Panc1 (cell line): Measurements from ENCODE around the gene DHX57. TPM values are rescaled to one million over a fixed set of nuclear protein-coding genes. Genes with fewer than 3 reads are reported as not detected.

Experiments
- ATAC-seq: fragments of 200-7000 bp; cut with Tn5 transposase; 2 replicates; pipeline ENCODE4 v1.9.1; 2020; ENCODE audit warnings: mild to moderate bottlenecking, moderate library complexity
- BruUV-seq: library from RNA; stranded (reverse); fragments of 400-500 nt; replicated peaks from 2 replicates; lab custom pipeline; 2021; lab: Mats Ljungman, UMichigan
- CTCF ChIA-PET: fragments of 300-600 bp; sonication (Branson Sonifier 250); formaldehyde crosslinking; loops from one replicate; lab custom pipeline; 2022; ENCODE audit warnings: antibody characterized with exemption; lab: Charles Lee
- POLR2A ChIA-PET: fragments of 300-600 bp; sonication (Branson Sonifier 250); formaldehyde crosslinking; loops from one replicate; lab custom pipeline; 2022; ENCODE audit warnings: antibody characterized with exemption; lab: Charles Lee
- DNase-seq: peaks from one replicate; pipeline ENCODE4 v3.0.0-alpha.2; 2010; ENCODE audit warnings: low read depth, low spot score
- H3K27ac ChIP-seq: 2 replicates; pipeline ENCODE4 v1.5.1; 2011; ENCODE audit warnings: mild to moderate bottlenecking, low read length, inconsistent platforms
- H3K27me3 ChIP-seq: fragments of 200-500 bp; sonication (Bioruptor generic); 2 replicates; pipeline ENCODE4 v1.6.0; 2014; ENCODE audit warnings: low read length, inconsistent platforms; ENCODE audit not compliant: control insufficient read depth, insufficient read depth
- H3K36me3 ChIP-seq: fragments of 200-500 bp; sonication (Bioruptor generic); 2 replicates; pipeline ENCODE4 v1.5.1; 2014; ENCODE audit warnings: inconsistent platforms, mild to moderate bottlenecking, low read length, moderate library complexity; ENCODE audit not compliant: control insufficient read depth, insufficient read depth
- H3K4me1 ChIP-seq: 2 replicates; pipeline ENCODE4 v1.5.1; 2011; ENCODE audit warnings: inconsistent platforms, mild to moderate bottlenecking, low read length, moderate library complexity; ENCODE audit not compliant: control insufficient read depth, insufficient read depth
- H3K4me3 ChIP-seq, 2 experiments: 2 replicates each; pipeline ENCODE4 v1.5.1; 2011 to 2012; ENCODE audit warnings: low read depth in 2 of 2, low read length in 2 of 2, mild to moderate bottlenecking in 2 of 2, inconsistent platforms in 1 of 2, moderate library complexity in 1 of 2
- H3K9me3 ChIP-seq: fragments of 200-500 bp; sonication (Bioruptor generic); 2 replicates; pipeline ENCODE4 v1.5.1; 2014; ENCODE audit warnings: low read depth, mild to moderate bottlenecking, inconsistent platforms, low read length, moderate library complexity; ENCODE audit not compliant: control insufficient read depth, insufficient read depth
- POLR2AphosphoS5 ChIP-seq: IDR thresholded peaks from 2 replicates; pipeline ENCODE4 v1.6.1; 2012; ENCODE audit warnings: mild to moderate bottlenecking, low read depth, low read length, moderate library complexity
- SIN3A ChIP-seq: IDR thresholded peaks from 2 replicates; pipeline ENCODE4 v1.6.1; 2012; ENCODE audit warnings: low read depth, mild to moderate bottlenecking, low read length, moderate library complexity, borderline replicate concordance; ENCODE audit not compliant: insufficient read depth
- TCF7L2 ChIP-seq: IDR thresholded peaks from 2 replicates; pipeline ENCODE4 v1.6.1; 2011; ENCODE audit warnings: mild to moderate bottlenecking, low read depth, low read length, inconsistent platforms
- in situ Hi-C: cut with HindIII; loops from 2 replicates; pipeline ENCODE4 v1.10.0; 2016; ENCODE audit warnings: low sequenced_read_pairs, low pct_unique_long_range_greater_than_20kb
- intact Hi-C: fragments of 100-400 bp; cut with micrococcal nuclease; formaldehyde crosslinking; loops from one replicate; pipeline ENCODE4 v1.10.0; 2022; ENCODE audit not compliant: unreplicated experiment
- total RNA-seq: library from RNA; stranded (reverse); gene quantifications from one replicate; pipeline ENCODE4 v1.2.1, GENCODE V29; 2021; ENCODE audit not compliant: unreplicated experiment
- TF ChIP-seq, protein P1 (sequence below): fragments of 450-650 bp; IDR thresholded peaks from 2 replicates; pipeline ENCODE4 v1.5.1; 2017; ENCODE audit warnings: mild to moderate bottlenecking
- TF ChIP-seq, protein P2 (sequence below), 2 experiments: IDR thresholded peaks; 2 replicates each; pipeline ENCODE4 v1.6.1; 2011 to 2012; ENCODE audit warnings: low read depth in 2 of 2, control low read depth in 1 of 2, low read length in 1 of 2, mild to moderate bottlenecking in 1 of 2, moderate library complexity in 1 of 2; ENCODE audit not compliant: insufficient read depth in 1 of 2

DHX57 gene
- total RNA-seq, 1 experiment from 2014 or later = 20.6 TPM

DNA sequence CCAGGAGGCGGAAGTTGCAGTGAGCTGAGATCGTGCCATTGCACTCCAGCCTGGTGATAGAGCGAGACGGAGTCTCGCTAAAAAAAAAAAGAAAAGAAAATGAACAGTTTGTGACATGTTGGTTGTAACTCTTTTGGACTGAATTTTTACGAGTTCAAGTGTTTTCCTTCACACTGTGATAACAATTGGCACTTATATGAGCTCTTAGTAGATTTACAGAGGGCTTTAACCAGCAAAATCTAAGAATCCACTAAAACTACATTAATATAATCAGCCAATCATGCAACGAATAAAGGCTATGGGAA lies 99.9 kb downstream of the DHX57 start:
- Histone ChIP-seq H3K27ac (no peak overlapping the region), H3K27me3 (no peaks in the 10 kb centered on the region), H3K4me3 (no peak overlapping the region), H3K4me1 (peaks cover 3% of the 10 kb centered on the region; the same call in 1 of the 2 replicates), H3K36me3 (no peaks in the 10 kb centered on the region; the same call in 1 of the 2 replicates), H3K9me3 (no peaks in the 10 kb centered on the region)
- ATAC-seq (no peak), DNase-seq (no peak)
- CTCF ChIA-PET = no interaction called here
- BruUV-seq = no TSS peak
- POLR2A ChIA-PET = interaction anchor here (0.7 to 2.1 kb wide), 2 partner anchors 24 to 138 kb away, joined by 3 to 7 read pairs; partner anchors contain the start of gene SRSF7
- in situ Hi-C loops = no loop called here
- intact Hi-C loops = no loop called here
- no peak for TF ChIP-seq SIN3A
- TF ChIP-seq, protein P1, sequence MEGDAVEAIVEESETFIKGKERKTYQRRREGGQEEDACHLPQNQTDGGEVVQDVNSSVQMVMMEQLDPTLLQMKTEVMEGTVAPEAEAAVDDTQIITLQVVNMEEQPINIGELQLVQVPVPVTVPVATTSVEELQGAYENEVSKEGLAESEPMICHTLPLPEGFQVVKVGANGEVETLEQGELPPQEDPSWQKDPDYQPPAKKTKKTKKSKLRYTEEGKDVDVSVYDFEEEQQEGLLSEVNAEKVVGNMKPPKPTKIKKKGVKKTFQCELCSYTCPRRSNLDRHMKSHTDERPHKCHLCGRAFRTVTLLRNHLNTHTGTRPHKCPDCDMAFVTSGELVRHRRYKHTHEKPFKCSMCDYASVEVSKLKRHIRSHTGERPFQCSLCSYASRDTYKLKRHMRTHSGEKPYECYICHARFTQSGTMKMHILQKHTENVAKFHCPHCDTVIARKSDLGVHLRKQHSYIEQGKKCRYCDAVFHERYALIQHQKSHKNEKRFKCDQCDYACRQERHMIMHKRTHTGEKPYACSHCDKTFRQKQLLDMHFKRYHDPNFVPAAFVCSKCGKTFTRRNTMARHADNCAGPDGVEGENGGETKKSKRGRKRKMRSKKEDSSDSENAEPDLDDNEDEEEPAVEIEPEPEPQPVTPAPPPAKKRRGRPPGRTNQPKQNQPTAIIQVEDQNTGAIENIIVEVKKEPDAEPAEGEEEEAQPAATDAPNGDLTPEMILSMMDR = no peak

DNA sequence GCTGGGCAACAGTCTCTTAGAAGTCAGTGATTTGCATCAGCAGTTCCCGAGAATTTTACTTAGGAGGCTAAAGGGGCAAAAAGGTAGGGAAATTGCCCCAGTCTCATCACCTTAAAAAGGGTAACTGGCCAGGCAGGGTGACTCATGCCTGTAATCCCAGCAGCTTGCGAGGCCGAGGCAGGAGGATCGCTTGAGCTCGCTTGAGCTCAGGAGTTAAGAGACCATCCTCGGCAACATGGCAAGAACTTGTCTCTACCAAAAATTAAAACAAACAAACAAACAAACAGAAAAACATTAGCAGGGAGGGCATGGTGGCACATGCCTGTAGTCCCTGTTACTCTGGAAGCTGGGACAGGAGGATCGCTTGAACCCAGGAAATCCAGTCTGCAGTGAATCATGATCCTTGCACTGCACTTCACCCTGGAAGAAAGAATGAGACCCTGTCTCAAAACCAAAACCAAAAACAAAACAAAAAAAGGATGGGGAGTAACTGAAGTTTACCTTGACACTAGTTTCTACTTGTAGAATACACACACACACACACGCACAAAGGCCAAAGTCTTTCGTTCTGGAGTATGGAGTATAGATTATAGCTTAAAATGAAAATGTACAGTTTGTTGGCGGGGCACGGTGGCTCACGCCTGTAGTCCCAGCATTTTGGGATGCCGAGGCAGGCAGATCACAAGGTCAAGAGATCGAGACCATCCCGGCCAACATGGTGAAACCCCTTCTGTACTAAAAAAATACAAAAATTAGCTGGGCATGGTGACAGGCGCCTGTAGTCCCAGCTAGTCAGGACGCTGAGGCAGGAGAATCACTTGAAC lies 100.4 kb downstream of the DHX57 start:
- ATAC-seq = no peak

More for the DNA sequence above, 100.4 kb downstream of the DHX57 start:
- BruUV-seq = no TSS peak
- CTCF ChIA-PET = no interaction called here
- H3K27ac ChIP-seq = no peak overlapping the region
- in situ Hi-C loops = no loop called here
- DNase-seq = no peak
- no peak for TF ChIP-seq POLR2AphosphoS5
- no peak for TF ChIP-seq SIN3A
- TF ChIP-seq, protein P2, sequence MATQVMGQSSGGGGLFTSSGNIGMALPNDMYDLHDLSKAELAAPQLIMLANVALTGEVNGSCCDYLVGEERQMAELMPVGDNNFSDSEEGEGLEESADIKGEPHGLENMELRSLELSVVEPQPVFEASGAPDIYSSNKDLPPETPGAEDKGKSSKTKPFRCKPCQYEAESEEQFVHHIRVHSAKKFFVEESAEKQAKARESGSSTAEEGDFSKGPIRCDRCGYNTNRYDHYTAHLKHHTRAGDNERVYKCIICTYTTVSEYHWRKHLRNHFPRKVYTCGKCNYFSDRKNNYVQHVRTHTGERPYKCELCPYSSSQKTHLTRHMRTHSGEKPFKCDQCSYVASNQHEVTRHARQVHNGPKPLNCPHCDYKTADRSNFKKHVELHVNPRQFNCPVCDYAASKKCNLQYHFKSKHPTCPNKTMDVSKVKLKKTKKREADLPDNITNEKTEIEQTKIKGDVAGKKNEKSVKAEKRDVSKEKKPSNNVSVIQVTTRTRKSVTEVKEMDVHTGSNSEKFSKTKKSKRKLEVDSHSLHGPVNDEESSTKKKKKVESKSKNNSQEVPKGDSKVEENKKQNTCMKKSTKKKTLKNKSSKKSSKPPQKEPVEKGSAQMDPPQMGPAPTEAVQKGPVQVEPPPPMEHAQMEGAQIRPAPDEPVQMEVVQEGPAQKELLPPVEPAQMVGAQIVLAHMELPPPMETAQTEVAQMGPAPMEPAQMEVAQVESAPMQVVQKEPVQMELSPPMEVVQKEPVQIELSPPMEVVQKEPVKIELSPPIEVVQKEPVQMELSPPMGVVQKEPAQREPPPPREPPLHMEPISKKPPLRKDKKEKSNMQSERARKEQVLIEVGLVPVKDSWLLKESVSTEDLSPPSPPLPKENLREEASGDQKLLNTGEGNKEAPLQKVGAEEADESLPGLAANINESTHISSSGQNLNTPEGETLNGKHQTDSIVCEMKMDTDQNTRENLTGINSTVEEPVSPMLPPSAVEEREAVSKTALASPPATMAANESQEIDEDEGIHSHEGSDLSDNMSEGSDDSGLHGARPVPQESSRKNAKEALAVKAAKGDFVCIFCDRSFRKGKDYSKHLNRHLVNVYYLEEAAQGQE (IDR thresholded peaks at IDR 0.05; ENCODE audit: insufficient read depth in 1 of 2, low read depth in 2 of 2, low read length in 1 of 2) = no peak
- TF ChIP-seq TCF7L2 = no peak
- TF ChIP-seq, protein P1 = no peak
- POLR2A ChIA-PET = interaction anchor here (2.1 kb wide), 1 partner anchor 24 kb away, joined by 7 read pairs; the partner anchor contains the start of gene SRSF7
- H3K27me3 ChIP-seq = no peaks in the 10 kb centered on the region
- no peaks in the 10 kb centered on the region for H3K9me3 ChIP-seq
- no peaks in the 10 kb centered on the region; the same call in 1 of the 2 replicates for H3K36me3 ChIP-seq
- intact Hi-C loops = no loop called here
- no peak overlapping the region for H3K4me3 ChIP-seq
- peaks cover 3% of the 10 kb centered on the region; the same call in 1 of the 2 replicates for H3K4me1 ChIP-seq
